ENCODE data around the gene RAB11FIP4.

Gene RAB11FIP4

GRCh38 chr17:31550389-31551056 lies 159.0 kb downstream of the RAB11FIP4 start:
- Histone ChIP-seq H3K9me3 (ENCODE audit: insufficient read depth, low read depth, low read length) (no peaks in the 10 kb centered on the region), H3K9me2 (replicated peaks; ENCODE audit: low read depth, low read length) (no peaks in the 10 kb centered on the region), H2AFZ (ENCODE audit: low read length) (no peak overlapping the region), H3F3A (ENCODE audit: low read depth) (peaks cover 3% of the 10 kb centered on the region; the same call in 1 of the 2 replicates), H4K20me1 (ENCODE audit: insufficient read depth, low read length, poor library complexity, severe bottlenecking) (no peaks in the 10 kb centered on the region), H3K4me1 (ENCODE audit: insufficient read depth, low read length, poor library complexity, severe bottlenecking) (peaks cover 31% of the 10 kb centered on the region), H3K36me3 (ENCODE audit: insufficient read depth, low read length) (no peaks in the 10 kb centered on the region), H3K4me3 (ENCODE audit: low read length, poor library complexity, severe bottlenecking) (peak overlapping the region; percentile 89), H3K27me3 (ENCODE audit: insufficient read depth, low read length, poor library complexity, severe bottlenecking) (no peaks in the 10 kb centered on the region), H3K79me2 (ENCODE audit: insufficient read depth, low read length) (peaks cover 19% of the 10 kb centered on the region; the same call in 1 of the 2 replicates), H3K9ac (ENCODE audit: low read depth, low read length, poor library complexity, severe bottlenecking) (peak overlapping the region; percentile 41), H3K4me2 (ENCODE audit: low read depth, low read length, poor library complexity, severe bottlenecking) (peak overlapping the region; percentile 71)
- TF ChIP-seq CTCF (conservative IDR thresholded peaks at IDR 0.05; ENCODE audit: low read length) (no peak), EZH2phosphoT487 (IDR thresholded peaks at IDR 0.05; ENCODE audit: borderline replicate concordance) (no peak)

GRCh38 chr17:31552568-31552967 lies 161.1 kb downstream of the RAB11FIP4 start:
- no peaks in the 10 kb centered on the region for H3K27me3 ChIP-seq (ENCODE audit: insufficient read depth, low read length, poor library complexity, severe bottlenecking)

GRCh38 chr17:31553506-31553905 lies 162.0 kb downstream of the RAB11FIP4 start:
- Histone ChIP-seq H3F3A (ENCODE audit: low read depth) (no peaks in the 10 kb centered on the region), H3K4me1 (ENCODE audit: insufficient read depth, low read length, poor library complexity, severe bottlenecking) (peaks cover 19% of the 10 kb centered on the region), H3K27me3 (ENCODE audit: insufficient read depth, low read length, poor library complexity, severe bottlenecking) (no peaks in the 10 kb centered on the region), H3K4me3 (ENCODE audit: low read length, poor library complexity, severe bottlenecking) (no peak overlapping the region), H3K36me3 (ENCODE audit: insufficient read depth, low read length) (no peaks in the 10 kb centered on the region), H4K20me1 (ENCODE audit: insufficient read depth, low read length, poor library complexity, severe bottlenecking) (no peaks in the 10 kb centered on the region), H2AFZ (ENCODE audit: low read length) (no peak overlapping the region), H3K9me3 (ENCODE audit: insufficient read depth, low read depth, low read length) (no peaks in the 10 kb centered on the region), H3K9me2 (replicated peaks; ENCODE audit: low read depth, low read length) (no peaks in the 10 kb centered on the region), H3K9ac (ENCODE audit: low read depth, low read length, poor library complexity, severe bottlenecking) (no peak overlapping the region), H3K79me2 (ENCODE audit: insufficient read depth, low read length) (peaks cover 8% of the 10 kb centered on the region; the same call in 1 of the 2 replicates), H3K4me2 (ENCODE audit: low read depth, low read length, poor library complexity, severe bottlenecking) (peak overlapping the region; percentile 7)
- TF ChIP-seq CTCF (conservative IDR thresholded peaks at IDR 0.05; ENCODE audit: low read length) (no peak), EZH2phosphoT487 (IDR thresholded peaks at IDR 0.05; ENCODE audit: borderline replicate concordance) (no peak)

More at GRCh38 chr17:31552568-31552967, 161.1 kb downstream of the RAB11FIP4 start:
- TF ChIP-seq CTCF (conservative IDR thresholded peaks at IDR 0.05; ENCODE audit: low read length) (no peak), EZH2phosphoT487 (IDR thresholded peaks at IDR 0.05; ENCODE audit: borderline replicate concordance) (no peak)
- Histone ChIP-seq H3K9ac (ENCODE audit: low read depth, low read length, poor library complexity, severe bottlenecking) (no peak overlapping the region), H3K9me3 (ENCODE audit: insufficient read depth, low read depth, low read length) (no peaks in the 10 kb centered on the region), H3F3A (ENCODE audit: low read depth) (no peaks in the 10 kb centered on the region), H3K9me2 (replicated peaks; ENCODE audit: low read depth, low read length) (no peaks in the 10 kb centered on the region), H3K79me2 (ENCODE audit: insufficient read depth, low read length) (peaks cover 17% of the 10 kb centered on the region; the same call in 1 of the 2 replicates), H4K20me1 (ENCODE audit: insufficient read depth, low read length, poor library complexity, severe bottlenecking) (no peaks in the 10 kb centered on the region), H3K36me3 (ENCODE audit: insufficient read depth, low read length) (no peaks in the 10 kb centered on the region), H3K4me3 (ENCODE audit: low read length, poor library complexity, severe bottlenecking) (no peak overlapping the region), H3K4me1 (ENCODE audit: insufficient read depth, low read length, poor library complexity, severe bottlenecking) (peaks cover 27% of the 10 kb centered on the region), H2AFZ (ENCODE audit: low read length) (no peak overlapping the region), H3K4me2 (ENCODE audit: low read depth, low read length, poor library complexity, severe bottlenecking) (no peak overlapping the region)
